Stimulated activated CD8-positive, alpha-beta memory T cell treated with anti-CD3 and anti-CD28 coated beads, Interleukin-15, amount 100 ng/mL, for 24 hours (primary cell): ENCODE results near the gene DNASE2B.

Experiments
- DNase-seq: peaks from one replicate; pipeline ENCODE4 v3.0.0-alpha.2; 2020; ENCODE audit warnings: low read depth

Gene DNASE2B, protein sequence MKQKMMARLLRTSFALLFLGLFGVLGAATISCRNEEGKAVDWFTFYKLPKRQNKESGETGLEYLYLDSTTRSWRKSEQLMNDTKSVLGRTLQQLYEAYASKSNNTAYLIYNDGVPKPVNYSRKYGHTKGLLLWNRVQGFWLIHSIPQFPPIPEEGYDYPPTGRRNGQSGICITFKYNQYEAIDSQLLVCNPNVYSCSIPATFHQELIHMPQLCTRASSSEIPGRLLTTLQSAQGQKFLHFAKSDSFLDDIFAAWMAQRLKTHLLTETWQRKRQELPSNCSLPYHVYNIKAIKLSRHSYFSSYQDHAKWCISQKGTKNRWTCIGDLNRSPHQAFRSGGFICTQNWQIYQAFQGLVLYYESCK

DNA sequence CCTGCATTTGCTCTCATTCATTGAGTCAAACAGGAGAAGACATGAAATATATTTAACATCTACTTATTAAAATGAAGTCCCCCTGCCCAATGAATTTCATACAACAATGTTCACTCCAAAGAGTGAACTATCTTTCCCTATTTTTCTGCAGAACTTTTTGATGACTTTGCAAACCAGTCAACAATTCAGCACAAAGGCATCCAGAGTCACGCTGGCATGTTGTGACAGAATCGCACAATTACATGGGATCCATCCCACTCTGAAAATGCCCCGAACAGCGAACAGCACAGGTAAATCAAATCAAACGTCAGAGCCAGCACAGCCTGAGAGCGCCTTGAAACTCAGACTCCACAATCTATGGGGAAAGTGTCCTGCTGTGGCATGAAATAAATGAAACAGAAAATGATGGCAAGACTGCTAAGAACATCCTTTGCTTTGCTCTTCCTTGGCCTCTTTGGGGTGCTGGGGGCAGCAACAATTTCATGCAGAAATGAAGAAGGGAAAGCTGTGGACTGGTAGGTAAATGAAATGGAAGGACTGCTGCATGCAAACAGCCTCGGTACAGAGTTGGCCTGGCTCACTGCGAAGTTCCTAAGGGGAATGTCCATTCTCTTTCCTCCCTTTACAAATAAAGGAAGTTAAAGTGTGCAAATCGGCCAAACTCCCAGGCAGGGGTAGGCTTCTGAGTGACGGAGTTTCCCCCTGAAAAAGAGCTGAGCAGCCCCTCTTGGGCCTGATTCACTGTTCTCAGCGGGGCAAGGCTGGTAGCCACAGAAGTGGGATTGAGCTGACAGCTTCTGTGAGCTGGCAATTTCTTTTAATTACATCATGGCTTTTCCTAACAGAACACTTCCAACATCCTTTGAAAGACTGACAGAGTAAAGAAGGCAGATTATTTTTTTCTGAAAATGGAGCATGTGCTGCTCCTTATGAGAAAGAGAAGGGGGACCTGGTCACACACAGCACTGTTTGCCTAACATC lies at the start of gene DNASE2B:
DNASE2B (plus strand) TSS at position 310 of the 981 bp plus-strand sequence; CDS start at position 391, 81 bp downstream.
- no peak for DNase-seq

- DNase-seq, result no peak
Measured at GRCh38 chr1:84348759-84349158, 49.5 kb upstream of the DNASE2B start.

DNA sequence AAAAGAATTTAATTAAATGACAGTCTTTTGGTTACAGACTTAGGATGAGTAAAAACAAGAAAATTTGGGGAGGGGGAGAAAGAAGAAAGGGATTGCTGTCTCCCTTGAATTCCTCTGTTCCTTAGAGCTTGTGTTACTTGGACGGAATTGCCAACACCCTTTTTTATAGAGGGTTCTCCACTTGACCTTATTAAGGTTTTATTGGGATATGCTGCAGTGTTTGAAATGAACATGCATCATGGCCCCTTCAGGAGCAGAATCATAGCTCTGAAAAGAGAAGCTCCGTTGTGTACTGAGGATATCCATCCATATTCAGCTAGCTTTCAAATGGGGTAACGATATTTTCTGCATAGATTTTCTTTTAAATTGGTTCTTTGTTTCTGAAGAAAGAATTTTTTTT lies 48.2 kb upstream of the DNASE2B start:
- no peak for DNase-seq

GRCh38 chr1:84350550-84350949 lies 47.7 kb upstream of the DNASE2B start:
- DNase-seq, result no peak

- DNase-seq, result no peak
Measured at GRCh38 chr1:84352298-84353106, 45.8 kb upstream of the DNASE2B start.

DNA sequence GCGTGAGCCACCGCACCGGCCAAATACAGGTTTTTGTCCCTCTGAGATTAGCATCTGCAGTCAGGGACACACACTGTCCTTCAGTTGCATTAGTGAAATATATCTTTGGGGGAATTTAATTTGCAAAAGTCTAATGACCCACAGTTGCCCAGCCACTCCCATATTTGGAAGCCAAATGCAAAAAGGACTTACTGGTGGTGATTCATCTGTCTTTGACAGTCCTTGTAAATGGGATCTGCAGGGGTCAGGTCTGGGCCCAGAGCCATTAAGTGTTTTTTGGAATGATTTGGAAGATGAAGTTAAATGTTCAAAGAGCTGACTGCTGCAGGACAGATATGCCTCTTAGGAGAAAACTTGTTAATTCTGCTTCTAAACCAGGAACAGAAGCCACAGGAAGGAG lies 44.6 kb upstream of the DNASE2B start:
- no peak for DNase-seq

GRCh38 chr1:84355556-84355955 lies 42.7 kb upstream of the DNASE2B start:
- no peak for DNase-seq

DNA sequence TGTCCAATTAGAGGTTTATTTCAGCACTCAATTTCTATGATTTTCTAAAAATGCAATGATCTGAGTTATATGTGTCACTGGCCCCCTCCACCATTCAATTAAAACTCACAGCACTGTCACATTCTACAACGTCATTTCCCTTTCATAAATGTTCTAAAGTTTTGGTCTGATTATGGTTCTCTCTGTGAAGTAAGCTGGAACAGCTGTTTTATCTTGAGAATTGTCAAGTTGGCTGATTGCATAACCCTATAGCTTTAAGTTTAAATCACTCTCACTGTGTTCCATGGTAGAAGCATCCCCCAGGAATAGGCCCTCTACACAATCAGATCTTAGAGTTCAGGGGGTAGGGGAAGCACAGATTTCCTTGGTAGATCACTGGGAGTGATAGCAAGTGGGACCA lies 41.4 kb upstream of the DNASE2B start:
- no peak for DNase-seq

- no peak for DNase-seq
Measured at GRCh38 chr1:84358695-84359094, 39.6 kb upstream of the DNASE2B start.

- DNase-seq, result no peak
Measured at GRCh38 chr1:84360316-84360715, 38.0 kb upstream of the DNASE2B start.

GRCh38 chr1:84361796-84362195 lies 36.5 kb upstream of the DNASE2B start:
- no peak for DNase-seq

DNA sequence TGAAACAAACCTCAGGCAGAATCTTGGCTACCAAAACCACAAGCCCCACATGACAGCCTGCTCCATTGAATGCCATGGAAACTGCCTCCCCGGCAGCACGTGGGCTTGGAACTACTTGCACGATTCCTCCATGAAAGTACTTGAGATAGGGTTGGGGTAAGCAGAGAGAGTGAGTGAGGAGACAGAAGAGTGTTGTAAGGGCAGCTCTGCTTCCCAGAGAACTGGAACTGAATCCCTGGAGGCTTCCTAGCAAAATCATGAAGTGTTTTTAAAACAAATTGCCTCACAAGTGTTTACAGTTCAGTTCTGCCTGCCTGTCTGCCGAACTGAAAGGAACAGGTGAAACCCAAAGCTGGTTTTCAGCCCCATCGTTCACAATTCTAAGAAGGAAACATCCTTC lies 35.3 kb upstream of the DNASE2B start:
- DNase-seq, result no peak

- no peak for DNase-seq
Measured at GRCh38 chr1:84363622-84364021, 34.7 kb upstream of the DNASE2B start.

DNA sequence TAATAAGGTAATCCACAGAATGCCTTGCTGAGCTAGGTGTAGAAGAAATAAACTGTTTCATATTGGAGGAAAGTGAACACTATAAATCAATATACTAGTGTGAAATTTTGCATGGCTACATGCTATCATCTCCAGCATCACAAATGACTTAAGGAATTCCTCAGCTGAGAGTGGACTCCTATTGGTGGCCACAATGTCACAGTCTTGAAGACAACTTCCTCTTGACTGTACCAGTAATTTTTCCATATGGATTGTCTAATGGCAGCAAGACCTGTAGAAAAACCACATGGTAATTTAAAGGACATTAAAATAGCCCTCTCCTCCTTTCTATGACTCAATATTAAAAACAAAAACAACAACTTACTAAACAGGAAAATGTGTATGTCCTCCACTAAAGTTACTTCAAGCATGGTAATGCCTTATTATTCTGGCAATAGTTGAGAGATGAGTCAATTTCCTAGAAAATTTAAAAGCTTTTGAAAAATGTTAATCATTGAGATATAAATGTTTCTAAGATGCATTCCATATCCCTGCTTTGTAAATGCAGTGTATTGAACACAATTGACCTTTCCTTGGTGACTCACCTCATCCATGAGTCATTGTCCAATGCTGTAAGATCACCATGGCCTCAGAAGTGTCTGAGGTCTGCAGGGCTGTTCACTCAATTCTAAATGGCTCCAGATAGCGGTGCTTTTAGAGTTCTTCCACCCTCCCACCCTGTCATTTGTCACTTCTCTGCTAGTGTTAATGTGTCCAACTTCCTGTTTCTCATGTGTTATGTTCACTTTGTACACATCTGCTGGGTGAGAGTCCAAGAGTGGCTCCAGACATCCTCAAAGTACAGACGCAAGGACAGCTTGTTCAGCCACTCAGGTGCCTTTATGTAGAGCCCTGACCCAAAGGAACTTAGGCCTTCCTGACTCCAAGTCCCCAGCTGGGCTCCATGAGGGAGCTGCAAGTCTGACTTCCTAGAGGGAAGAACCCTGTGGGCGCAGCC lies 32.8 kb upstream of the DNASE2B start:
- DNase-seq, result no peak

GRCh38 chr1:84366786-84367185 lies 31.5 kb upstream of the DNASE2B start:
- no peak for DNase-seq

GRCh38 chr1:84367219-84367618 lies 31.1 kb upstream of the DNASE2B start:
- no peak for DNase-seq

GRCh38 chr1:84368441-84368840 lies 29.8 kb upstream of the DNASE2B start:
- DNase-seq, result no peak

GRCh38 chr1:84370266-84370665 lies 28.0 kb upstream of the DNASE2B start:
- DNase-seq, result no peak

- no peak for DNase-seq
Measured at GRCh38 chr1:84370831-84371394, 27.4 kb upstream of the DNASE2B start.

DNA sequence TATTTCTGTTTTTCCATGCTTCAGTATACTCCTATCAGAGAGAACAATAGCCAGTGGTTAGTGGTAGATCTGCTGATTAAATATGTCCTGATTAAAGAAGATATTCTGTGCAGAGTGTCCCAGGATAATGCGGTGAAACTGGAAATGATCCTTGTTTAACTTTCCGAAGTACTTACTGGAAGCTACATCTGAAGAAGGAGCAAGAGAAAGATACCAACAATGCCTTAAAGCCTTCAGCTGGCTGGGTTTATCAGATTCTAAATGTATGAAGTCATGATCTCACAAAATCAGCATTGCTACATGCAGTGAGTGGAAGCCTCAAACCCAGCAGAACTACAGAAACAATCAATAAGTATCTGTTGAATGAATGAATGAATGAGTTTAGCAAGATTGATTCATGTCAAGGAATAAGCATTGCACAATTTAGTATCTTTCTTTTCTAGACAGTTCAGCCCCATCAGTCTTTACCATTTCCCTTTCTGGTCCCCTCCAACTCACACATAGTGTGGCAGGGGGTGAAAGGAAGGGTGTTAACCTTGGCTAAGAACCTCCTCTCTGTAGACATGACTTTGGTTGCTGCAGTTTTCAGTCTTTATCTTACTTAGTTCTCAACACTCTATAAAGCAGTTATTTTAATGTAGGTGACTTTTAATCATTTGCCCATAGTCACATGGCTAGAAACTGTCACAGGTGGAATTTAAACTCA lies 24.7 kb upstream of the DNASE2B start:
- DNase-seq, result no peak
